Lung (tissue), 12 donors: ENCODE results near the gene ARID1B. TPM values are rescaled to one million over a fixed set of nuclear protein-coding genes. Genes with fewer than 3 reads are reported as not detected.

Experiments
- ATAC-seq: fragments of 200-7000 bp; cut with Tn5 transposase; one replicate; pipeline ENCODE4 v1.9.1; 2020; ENCODE audit warnings: moderate number of reproducible peaks; ENCODE audit not compliant: insufficient read depth, low FRiP score
- DNase-seq, 3 donors: peaks; one replicate each; pipeline ENCODE4 v3.0.0-alpha.2; 2013 to 2017
- H3K27ac ChIP-seq, 2 donors: one replicate each; pipeline ENCODE4 v1.5.1; 2013; ENCODE audit warnings: mild to moderate bottlenecking in 2 of 2, moderate library complexity in 2 of 2, control low read depth in 1 of 2, inconsistent platforms in 1 of 2, low read depth in 1 of 2, low read length in 1 of 2
- H3K27me3 ChIP-seq, 3 donors: one replicate each; pipeline ENCODE4 v1.5.1; 2013; ENCODE audit warnings: low read length in 2 of 3; ENCODE audit not compliant: control insufficient read depth in 3 of 3, insufficient read depth in 3 of 3
- H3K36me3 ChIP-seq, 4 donors: one replicate each; pipeline ENCODE4 v1.5.1; 2013; ENCODE audit warnings: low read length in 4 of 4, mild to moderate bottlenecking in 1 of 4, moderate library complexity in 1 of 4; ENCODE audit not compliant: control insufficient read depth in 4 of 4, insufficient read depth in 4 of 4
- H3K4me1 ChIP-seq, 5 donors: one replicate each; pipeline ENCODE4 v1.5.1; 2013; ENCODE audit warnings: low read length in 5 of 5, mild to moderate bottlenecking in 2 of 5, moderate library complexity in 1 of 5; ENCODE audit not compliant: control insufficient read depth in 5 of 5, insufficient read depth in 5 of 5
- H3K4me3 ChIP-seq: one replicate; pipeline ENCODE4 v1.5.1; 2013; ENCODE audit warnings: mild to moderate bottlenecking, control low read depth, moderate library complexity
- H3K9ac ChIP-seq, 2 donors: one replicate each; pipeline ENCODE4 v1.5.1; 2013; ENCODE audit warnings: low read length in 2 of 2, control low read depth in 1 of 2; ENCODE audit not compliant: insufficient read depth in 1 of 2
- H3K9me3 ChIP-seq, 4 donors: one replicate each; pipeline ENCODE4 v1.5.1; 2013; ENCODE audit warnings: low read length in 3 of 4, mild to moderate bottlenecking in 1 of 4, moderate library complexity in 1 of 4; ENCODE audit not compliant: control insufficient read depth in 4 of 4, insufficient read depth in 3 of 4
- WGBS, 2 donors: extraction: QIAGEN DNeasy Blood & Tissue Kit; methylation state at CpG; one replicate each; pipeline ENCODE4 v1.1.7; 2013; 5-methylcytosine and 5-hydroxymethylcytosine counted together
- polyA plus RNA-seq, 2 donors: library from polyadenylated mRNA; stranded (reverse); fragments of 200-250 nt; gene quantifications; one replicate each; pipeline ENCODE4 v1.2.1, GENCODE V29; 2013
- total RNA-seq, 2 donors: library from RNA; depleted of rRNA in 1 of 2; stranded (reverse); fragments of >200 nt in 1 of 2; gene quantifications; one replicate each; pipeline ENCODE4 v1.2.1, GENCODE V29; 2014 to 2021
- TF ChIP-seq, protein P1 (sequence below): IDR thresholded peaks from 2 replicates; pipeline ENCODE4 v1.5.1; 2012; ENCODE audit warnings: mild to moderate bottlenecking; ENCODE audit errors: control extremely low read depth, extremely low read depth
- donor health status: control.
- donor health status: control.
- donor health status: Bipolar disorder and iron deficiency.
- donor health status: healthy.
- donor health status: DM: yes; HTN: yes; CAD: no.

Gene ARID1B
- total and polyA plus RNA-seq, 4 donors, result 10.5 to 239 (median 50.9) TPM

DNA sequence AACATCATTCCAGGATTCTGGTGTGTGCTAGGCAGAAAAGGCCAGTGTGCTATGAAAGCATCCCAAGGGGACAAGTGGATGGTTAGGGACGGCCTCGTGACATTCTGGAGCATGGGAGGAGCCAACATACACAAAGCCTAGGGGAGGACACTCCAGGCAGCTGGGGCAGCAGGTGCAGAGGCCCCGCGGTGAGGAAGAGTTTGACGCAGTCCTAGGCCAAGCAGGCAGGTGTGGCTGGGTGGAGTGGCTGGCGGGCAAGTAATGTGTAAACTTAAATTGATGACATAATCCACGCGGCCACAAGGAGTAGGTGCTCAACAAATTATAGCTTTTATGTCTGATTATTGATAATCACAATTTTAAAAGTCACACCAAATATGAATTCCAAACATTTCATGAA, 452.5 kb downstream of the ARID1B start:
- peaks cover 0 to 5% (median 0%) of the 10 kb centered on the region in 5 donors for H3K4me1 ChIP-seq
- H3K27me3 ChIP-seq, result peaks cover 0 to 14% (median 4%) of the 10 kb centered on the region in 3 donors
- TF ChIP-seq, protein P1, sequence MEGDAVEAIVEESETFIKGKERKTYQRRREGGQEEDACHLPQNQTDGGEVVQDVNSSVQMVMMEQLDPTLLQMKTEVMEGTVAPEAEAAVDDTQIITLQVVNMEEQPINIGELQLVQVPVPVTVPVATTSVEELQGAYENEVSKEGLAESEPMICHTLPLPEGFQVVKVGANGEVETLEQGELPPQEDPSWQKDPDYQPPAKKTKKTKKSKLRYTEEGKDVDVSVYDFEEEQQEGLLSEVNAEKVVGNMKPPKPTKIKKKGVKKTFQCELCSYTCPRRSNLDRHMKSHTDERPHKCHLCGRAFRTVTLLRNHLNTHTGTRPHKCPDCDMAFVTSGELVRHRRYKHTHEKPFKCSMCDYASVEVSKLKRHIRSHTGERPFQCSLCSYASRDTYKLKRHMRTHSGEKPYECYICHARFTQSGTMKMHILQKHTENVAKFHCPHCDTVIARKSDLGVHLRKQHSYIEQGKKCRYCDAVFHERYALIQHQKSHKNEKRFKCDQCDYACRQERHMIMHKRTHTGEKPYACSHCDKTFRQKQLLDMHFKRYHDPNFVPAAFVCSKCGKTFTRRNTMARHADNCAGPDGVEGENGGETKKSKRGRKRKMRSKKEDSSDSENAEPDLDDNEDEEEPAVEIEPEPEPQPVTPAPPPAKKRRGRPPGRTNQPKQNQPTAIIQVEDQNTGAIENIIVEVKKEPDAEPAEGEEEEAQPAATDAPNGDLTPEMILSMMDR, result no peak
- ATAC-seq, result no peak
- H3K4me3 ChIP-seq, result no peak overlapping the region
- DNase-seq, result no peak
- H3K9me3 ChIP-seq, result peaks cover 0 to 3% (median 0%) of the 10 kb centered on the region in 4 donors
- H3K27ac ChIP-seq, result no peak overlapping the region
- H3K36me3 ChIP-seq, result no peaks in the 10 kb centered on the region
- 78 to 91% methylated on average over 8 of the region's 8 CpGs for WGBS, 2 donors
- no peak overlapping the region for H3K9ac ChIP-seq

DNA sequence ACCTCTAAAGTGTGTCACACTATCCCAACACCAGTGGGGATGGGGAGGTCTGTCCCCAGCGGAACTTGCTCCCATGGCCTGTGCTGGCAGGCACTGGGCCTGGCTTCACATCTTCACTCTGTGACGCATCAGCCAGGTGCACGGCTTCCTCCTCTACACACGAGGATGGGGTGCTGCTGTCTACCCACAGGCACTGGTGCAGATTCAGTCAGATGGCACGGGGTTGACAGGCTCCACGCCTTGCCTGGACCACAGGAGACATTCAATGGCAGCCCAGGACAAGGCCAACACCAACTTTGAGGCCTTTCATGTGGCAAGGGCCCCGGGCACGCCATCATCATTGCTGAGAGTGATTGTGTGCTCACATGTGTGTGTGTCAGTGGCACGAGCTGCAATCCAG, 453.7 kb downstream of the ARID1B start:
- Histone ChIP-seq H3K9ac (no peak overlapping the region), H3K4me1 (peaks cover 0 to 10% (median 3%) of the 10 kb centered on the region in 5 donors), H3K27me3 (peaks cover 0 to 21% (median 15%) of the 10 kb centered on the region in 3 donors), H3K27ac (no peak overlapping the region), H3K4me3 (no peak overlapping the region), H3K36me3 (no peaks in the 10 kb centered on the region), H3K9me3 (peaks cover 0 to 3% (median 0%) of the 10 kb centered on the region in 4 donors)
- DNase-seq (no peak), ATAC-seq (no peak)
- TF ChIP-seq, protein P1, result no peak
- WGBS, 2 donors, result 92 to 94% methylated on average over 9 of the region's 9 CpGs

DNA sequence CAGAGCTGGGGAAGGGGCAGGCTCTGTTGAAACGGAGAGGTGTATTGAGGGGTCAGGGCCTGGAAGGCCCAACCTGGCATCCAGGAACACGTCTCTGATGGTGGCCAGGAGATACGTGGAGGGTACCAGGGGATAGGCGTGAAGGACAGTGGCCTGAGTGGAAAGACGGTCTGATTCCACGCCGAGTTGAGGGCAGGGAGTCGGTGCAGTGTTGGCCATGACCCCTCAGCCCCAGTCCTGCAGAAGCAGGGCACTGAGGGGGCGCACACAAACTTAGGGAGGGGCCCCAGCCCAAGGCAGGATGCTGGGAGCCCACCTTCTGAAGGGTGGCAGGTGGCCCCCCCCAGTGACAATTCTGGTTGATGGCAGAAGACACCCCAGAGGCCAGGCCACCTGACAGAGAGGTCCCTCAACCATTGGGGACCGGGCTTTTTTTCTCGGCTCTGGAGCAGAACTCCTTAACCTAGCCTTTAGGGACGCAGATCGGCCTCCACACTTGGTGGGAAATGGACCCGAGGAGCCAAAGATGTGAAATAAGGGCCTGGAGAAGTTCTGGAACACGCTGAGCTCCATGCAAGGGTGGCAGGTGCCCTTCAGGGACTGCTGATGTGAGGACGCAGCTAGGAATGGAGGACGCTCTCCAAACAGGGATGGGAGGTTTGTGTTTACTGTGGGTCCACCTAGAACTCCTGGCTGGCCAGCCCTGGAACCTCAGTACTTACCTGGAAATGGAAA, 455.1 kb downstream of the ARID1B start:
- no peak overlapping the region for H3K27ac ChIP-seq
- ATAC-seq (no peak), DNase-seq (no peak)
- H3K9ac ChIP-seq, result no peak overlapping the region
- no peak overlapping the region for H3K4me3 ChIP-seq
- TF ChIP-seq, protein P1, result no peak
- peaks cover 0 to 3% (median 0%) of the 10 kb centered on the region in 4 donors for H3K9me3 ChIP-seq
- peaks cover 0 to 22% (median 3%) of the 10 kb centered on the region in 5 donors for H3K4me1 ChIP-seq
- no peaks in the 10 kb centered on the region for H3K36me3 ChIP-seq
- H3K27me3 ChIP-seq, result peaks cover 0 to 22% (median 21%) of the 10 kb centered on the region in 3 donors
- WGBS, 2 donors, result 95% methylated on average over 17 of the region's 17 CpGs
